HCT116 (cell line): ENCODE data around the gene TMEM242. TPM values are rescaled to one million over a fixed set of nuclear protein-coding genes. Genes with fewer than 3 reads are reported as not detected.

Experiments used
- ATAC-seq: fragments of 200-7000 bp; cut with Tn5 transposase; 2 replicates; pipeline ENCODE4 v1.9.1; 2020; ENCODE audit warnings: mild to moderate bottlenecking, moderate library complexity
- BruUV-seq: library from RNA; stranded (reverse); fragments of 400-500 nt; replicated peaks from 2 replicates; lab custom pipeline; 2021; lab: Mats Ljungman, UMichigan
- CTCF ChIA-PET: fragments of 300-600 bp; sonication (Branson Sonifier 250); formaldehyde crosslinking; loops from one replicate; lab custom pipeline; 2021; ENCODE audit warnings: antibody characterized with exemption; lab: Charles Lee
- POLR2A ChIA-PET: fragments of 300-600, 350-600 bp; sonication (Branson Sonifier 250); formaldehyde crosslinking; loops from one replicate; lab custom pipeline; 2021; ENCODE audit warnings: antibody characterized with exemption; lab: Charles Lee
- RAD21 ChIA-PET, 2 experiments: fragments of 300-600 bp; sonication (Branson Sonifier 250); formaldehyde crosslinking; loops; one replicate each; lab custom pipeline; 2023; ENCODE audit warnings: low total read pairs in 2 of 2; ENCODE audit not compliant: uncharacterized antibody in 2 of 2, unreplicated experiment in 2 of 2, low non-redundant PET in 1 of 2; lab: Charles Lee
- DNase-seq: peaks from one replicate; pipeline ENCODE4 v3.0.0-alpha.2; 2010; ENCODE audit warnings: low read depth, low spot score
- H2AFZ ChIP-seq: fragments of 200-600 bp; shearing (Covaris generic), sonication (generic); 2 replicates; pipeline ENCODE4 v1.6.1; 2017; ENCODE audit warnings: low read depth, mixed run types, mixed read lengths, antibody characterized with exemption, low read length; ENCODE audit not compliant: poor library complexity, severe bottlenecking
- H3K27ac ChIP-seq: 2 replicates; pipeline ENCODE4 v1.5.1; 2012; ENCODE audit warnings: low read depth, low read length
- H3K27me3 ChIP-seq: fragments of 200-600 bp; sonication (generic); 2 replicates; pipeline ENCODE4 v1.6.1; 2016; ENCODE audit warnings: mixed run types, low read length, mixed read lengths; ENCODE audit not compliant: insufficient read depth
- H3K36me3 ChIP-seq, 2 experiments: fragments of 200-500 bp in 1 of 2; fragments of 200-600 bp in 1 of 2; sonication (Bioruptor generic) in 1 of 2; sonication (generic) in 1 of 2; 2 replicates each; pipeline versions ENCODE4 v1.5.1 to v1.6.1; 2014 to 2016; ENCODE audit warnings: low read length in 2 of 2, inconsistent platforms in 1 of 2, mixed read lengths in 1 of 2, mixed run types in 1 of 2; ENCODE audit not compliant: insufficient read depth in 2 of 2, control insufficient read depth in 1 of 2
- H3K4me1 ChIP-seq, 2 experiments: fragments of 200-600 bp in 1 of 2; sonication (generic) in 1 of 2; 2 replicates each; pipeline versions ENCODE4 v1.5.1 to v1.6.1; 2012 to 2017; ENCODE audit warnings: low read length in 2 of 2, inconsistent platforms in 1 of 2, mild to moderate bottlenecking in 1 of 2, mixed read lengths in 1 of 2, mixed run types in 1 of 2, moderate library complexity in 1 of 2; ENCODE audit not compliant: insufficient read depth in 2 of 2, control insufficient read depth in 1 of 2
- H3K4me2 ChIP-seq: fragments of 200-600 bp; sonication (generic); 2 replicates; pipeline ENCODE4 v1.6.1; 2017; ENCODE audit warnings: mixed run types, low read length, mixed read lengths
- H3K4me3 ChIP-seq, 2 experiments: fragments of 200-600 bp in 1 of 2; sonication (generic) in 1 of 2; replicated peaks in 1 of 2; 2 replicates each; pipeline ENCODE4 v1.5.1; 2011 to 2016; ENCODE audit warnings: low read length in 2 of 2, control low read depth in 1 of 2, low read depth in 1 of 2, mild to moderate bottlenecking in 1 of 2, mixed read lengths in 1 of 2, mixed run types in 1 of 2
- H3K79me2 ChIP-seq: fragments of 200-600 bp; sonication (generic); 2 replicates; pipeline ENCODE4 v1.6.1; 2017; ENCODE audit warnings: mild to moderate bottlenecking, mixed run types, low read length, moderate library complexity, mixed read lengths; ENCODE audit not compliant: insufficient read depth
- H3K9ac ChIP-seq: fragments of 200-600 bp; sonication (generic); 2 replicates; pipeline ENCODE4 v1.6.1; 2016; ENCODE audit warnings: low read length, mixed read lengths
- H3K9me2 ChIP-seq: fragments of 200-600 bp; sonication (generic), shearing (Covaris generic); 2 replicates; pipeline ENCODE4 v1.6.1; 2017; ENCODE audit warnings: mixed run types, mild to moderate bottlenecking, moderate library complexity; ENCODE audit not compliant: insufficient read depth
- H3K9me3 ChIP-seq, 2 experiments: fragments of 200-500 bp in 1 of 2; fragments of 200-600 bp in 1 of 2; sonication (Bioruptor generic) in 1 of 2; sonication (generic) in 1 of 2; 2 replicates each; pipeline ENCODE4 v1.6.1; 2014 to 2017; ENCODE audit warnings: low read length in 2 of 2, mixed read lengths in 2 of 2, inconsistent platforms in 1 of 2, low read depth in 1 of 2, mild to moderate bottlenecking in 1 of 2, mixed run types in 1 of 2, moderate library complexity in 1 of 2; ENCODE audit not compliant: control insufficient read depth in 1 of 2, insufficient read depth in 1 of 2
- H4K20me1 ChIP-seq: fragments of 200-600 bp; sonication (generic), shearing (Covaris generic); 2 replicates; pipeline ENCODE4 v1.6.1; 2017; ENCODE audit warnings: mixed run types, mild to moderate bottlenecking, moderate library complexity; ENCODE audit not compliant: insufficient read depth
- ATF3 ChIP-seq: IDR thresholded peaks from 2 replicates; pipeline ENCODE4 v1.6.1; 2012
- CEBPB ChIP-seq: IDR thresholded peaks from 2 replicates; pipeline ENCODE4 v1.6.1; 2012; ENCODE audit warnings: low read depth
- EGR1 ChIP-seq: IDR thresholded peaks from 2 replicates; pipeline ENCODE4 v1.6.1; 2012; ENCODE audit warnings: low read depth
- ELF1 ChIP-seq: IDR thresholded peaks from 2 replicates; pipeline ENCODE4 v1.6.1; 2012; ENCODE audit warnings: low read depth, borderline replicate concordance
- EZH2phosphoT487 ChIP-seq: fragments of 200-600 bp; IDR thresholded peaks from 2 replicates; pipeline ENCODE4 v1.6.1; 2018; ENCODE audit warnings: antibody characterized with exemption, borderline replicate concordance
- FOSL1 ChIP-seq: IDR thresholded peaks from 2 replicates; pipeline ENCODE4 v1.6.1; 2012; ENCODE audit warnings: low read depth
- JUND ChIP-seq: IDR thresholded peaks from 2 replicates; pipeline ENCODE4 v1.6.1; 2012
- POLR2A ChIP-seq: IDR thresholded peaks from 2 replicates; pipeline ENCODE4 v1.7.0; 2011; ENCODE audit warnings: borderline replicate concordance; ENCODE audit not compliant: insufficient read depth, insufficient read length; ENCODE audit errors: extremely low read depth
- POLR2AphosphoS5 ChIP-seq: IDR thresholded peaks from 2 replicates; pipeline ENCODE4 v1.6.1; 2011; ENCODE audit warnings: mild to moderate bottlenecking, low read depth, low read length, moderate library complexity
- REST ChIP-seq: IDR thresholded peaks from 2 replicates; pipeline ENCODE4 v1.6.1; 2012; ENCODE audit warnings: low read depth
- SIN3A ChIP-seq: IDR thresholded peaks from 2 replicates; pipeline ENCODE4 v1.6.1; 2012; ENCODE audit warnings: low read depth
- SP1 ChIP-seq: IDR thresholded peaks from 2 replicates; pipeline ENCODE4 v1.6.1; 2012; ENCODE audit warnings: low read depth
- SRF ChIP-seq: IDR thresholded peaks from 2 replicates; pipeline ENCODE4 v1.6.1; 2012; ENCODE audit warnings: low read depth
- TCF7L2 ChIP-seq: IDR thresholded peaks from 2 replicates; pipeline ENCODE4 v1.7.0; 2011; ENCODE audit warnings: borderline replicate concordance, inconsistent platforms; ENCODE audit not compliant: insufficient read depth, insufficient read length; ENCODE audit errors: extremely low read depth
- YY1 ChIP-seq: IDR thresholded peaks from 2 replicates; pipeline ENCODE4 v1.6.1; 2011; ENCODE audit warnings: low read length, low read depth, moderate library complexity, mild to moderate bottlenecking; ENCODE audit not compliant: insufficient replicate concordance; ENCODE audit errors: extremely low read depth
- ZFX ChIP-seq: fragments of 450-650 bp; IDR thresholded peaks from 2 replicates; pipeline ENCODE4 v1.6.1; 2017
- intact Hi-C: fragments of 100-400 bp; cut with micrococcal nuclease; formaldehyde crosslinking; loops from 2 replicates; pipeline ENCODE4 v1.10.0; 2022
- total RNA-seq: library from RNA; stranded (reverse); gene quantifications from one replicate; pipeline ENCODE4 v1.2.1, GENCODE V29; 2021; ENCODE audit not compliant: unreplicated experiment
- TF ChIP-seq, protein P1 (sequence below): IDR thresholded peaks from 2 replicates; pipeline ENCODE4 v1.6.1; 2012

The TMEM242 gene
- total RNA-seq, 1 experiment from 2014 or later: 11.6 TPM

- ChIA-PET POLR2A (no interaction called here), RAD21 (no interaction called here), CTCF (no interaction called here)
- H3K9ac ChIP-seq: no peak overlapping the region
- H3K79me2 ChIP-seq: no peaks in the 10 kb centered on the region
- no peaks in the 10 kb centered on the region for H4K20me1 ChIP-seq
- intact Hi-C loops: no loop called here
- no peak overlapping the region for H3K4me3 ChIP-seq
- no peaks in the 10 kb centered on the region for H3K9me3 ChIP-seq
- ATAC-seq (no peak), DNase-seq (no peak)
- H2AFZ ChIP-seq: no peak overlapping the region
- H3K4me2 ChIP-seq: no peak overlapping the region
- no peak overlapping the region for H3K27ac ChIP-seq
- H3K9me2 ChIP-seq: no peaks in the 10 kb centered on the region
- peaks cover 0 to 5% of the 10 kb centered on the region in 2 experiments; a peak in 1 of 4 replicates for H3K4me1 ChIP-seq
- TF ChIP-seq ELF1 (no peak), FOSL1 (no peak), YY1 (no peak), POLR2AphosphoS5 (no peak), EGR1 (no peak), POLR2A (no peak), REST (no peak), CEBPB (no peak), JUND (no peak), SIN3A (no peak), TCF7L2 (no peak), SRF (no peak), ZFX (no peak), ATF3 (no peak), SP1 (no peak), EZH2phosphoT487 (no peak)
- TF ChIP-seq, protein P1, sequence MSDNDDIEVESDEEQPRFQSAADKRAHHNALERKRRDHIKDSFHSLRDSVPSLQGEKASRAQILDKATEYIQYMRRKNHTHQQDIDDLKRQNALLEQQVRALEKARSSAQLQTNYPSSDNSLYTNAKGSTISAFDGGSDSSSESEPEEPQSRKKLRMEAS: no peak
- no TSS peak for BruUV-seq
- H3K27me3 ChIP-seq: no peaks in the 10 kb centered on the region
- H3K36me3 ChIP-seq: no peaks in the 10 kb centered on the region
Measured at GRCh38 chr6:157285422-157285779, 37.9 kb downstream of the TMEM242 start.
